B cell (primary cell): Measurements from ENCODE around the gene LAT. TPM values are rescaled to one million over a fixed set of nuclear protein-coding genes. Genes with fewer than 3 reads are reported as not detected.
A peak's percentile ranks its signal among the peaks of the same experiment; 100 is the strongest.
"Not testable (repeated sequence)": the region's sequence is repeated elsewhere in the genome, so short reads cannot be mapped to it uniquely, and the experiment has no call there.

ENCODE experiments used
- ATAC-seq: fragments of 200-7000 bp; cut with Tn5 transposase; one replicate; pipeline ENCODE4 v1.10.0; 2021; ENCODE audit warnings: low read depth, mild to moderate bottlenecking, moderate number of reproducible peaks, moderate library complexity
- CTCF ChIA-PET: fragments of 350-600 bp; sonication (Branson Sonifier 250); formaldehyde crosslinking; loops from one replicate; lab custom pipeline; 2021; ENCODE audit warnings: antibody characterized with exemption, inconsistent platforms; lab: Charles Lee
- POLR2A ChIA-PET: fragments of 350-600 bp; sonication (Branson Sonifier 250); formaldehyde crosslinking; loops from one replicate; lab custom pipeline; 2021; ENCODE audit warnings: antibody characterized with exemption; lab: Charles Lee
- DNase-seq: peaks from one replicate; pipeline ENCODE4 v3.0.0; 2013
- H2AFZ ChIP-seq: 2 replicates; pipeline ENCODE4 v1.6.1; 2012; ENCODE audit warnings: mild to moderate bottlenecking, low read depth, low read length; ENCODE audit not compliant: insufficient read depth, poor library complexity, severe bottlenecking
- H3K27ac ChIP-seq, 2 donors: 1 replicate in 1 of 2; 2 replicates in 1 of 2; pipeline ENCODE4 v1.5.1; 2012 to 2013; ENCODE audit warnings: low read length in 2 of 2, mild to moderate bottlenecking in 2 of 2, moderate library complexity in 1 of 2
- H3K27me3 ChIP-seq, 4 experiments: fragments of 200-600 bp in 1 of 4; sonication (generic) in 1 of 4; replicated peaks in 1 of 4; 1 replicate in 2 of 4; 2 replicates in 2 of 4; pipeline versions ENCODE4 v1.6.1 to v1.7.0; 2013 to 2016; ENCODE audit warnings: low read length in 3 of 4, mild to moderate bottlenecking in 2 of 4, mixed read lengths in 1 of 4, moderate library complexity in 1 of 4; ENCODE audit not compliant: insufficient read depth in 4 of 4, control insufficient read depth in 3 of 4; ENCODE audit errors: control extremely low read depth in 1 of 4
- H3K36me3 ChIP-seq, 2 experiments: replicated peaks in 1 of 2; 1 replicate in 1 of 2; 2 replicates in 1 of 2; pipeline versions ENCODE4 v1.6.1 to v1.7.1; 2013; ENCODE audit warnings: low read length in 1 of 2; ENCODE audit not compliant: insufficient read depth in 2 of 2, control insufficient read depth in 1 of 2; ENCODE audit errors: control extremely low read depth in 1 of 2, extremely low read depth in 1 of 2
- H3K4me1 ChIP-seq, 2 donors: fragments of 200-600 bp in 1 of 2; sonication (generic) in 1 of 2; 1 replicate in 1 of 2; 2 replicates in 1 of 2; pipeline versions ENCODE4 v1.5.1 to v1.6.1; 2013 to 2017; ENCODE audit warnings: low read length in 2 of 2; ENCODE audit not compliant: control insufficient read depth in 2 of 2, insufficient read depth in 2 of 2
- H3K4me2 ChIP-seq: replicated peaks from 2 replicates; pipeline ENCODE3; 2012; ENCODE audit warnings: mild to moderate bottlenecking, low read depth, low read length; ENCODE audit not compliant: poor library complexity, severe bottlenecking
- H3K4me3 ChIP-seq, 5 experiments: fragments of 200-600 bp in 1 of 5; sonication (generic) in 1 of 5; 1 replicate in 3 of 5; 2 replicates in 2 of 5; pipeline versions ENCODE4 v1.5.1 to v1.7.0; 2011 to 2016; ENCODE audit warnings: low read length in 4 of 5, mild to moderate bottlenecking in 4 of 5, low read depth in 2 of 5, control low read depth in 1 of 5, moderate library complexity in 1 of 5; ENCODE audit not compliant: insufficient read depth in 1 of 5; ENCODE audit errors: control extremely low read depth in 1 of 5, extremely low read depth in 1 of 5
- H3K79me2 ChIP-seq: fragments of 200-600 bp; sonication (generic); one replicate; pipeline ENCODE4 v1.6.0; 2016; ENCODE audit warnings: low read length; ENCODE audit not compliant: control insufficient read depth, insufficient read depth
- H3K9ac ChIP-seq: fragments of 200-600 bp; sonication (generic); 2 replicates; pipeline ENCODE4 v1.6.1; 2017; ENCODE audit warnings: mild to moderate bottlenecking, low read length, moderate library complexity
- H3K9me3 ChIP-seq, 3 donors: one replicate each; pipeline versions ENCODE4 v1.6.1 to v1.7.1; 2013; ENCODE audit warnings: low read length in 2 of 3; ENCODE audit not compliant: control insufficient read depth in 2 of 3, insufficient read depth in 1 of 3; ENCODE audit errors: control extremely low read depth in 1 of 3
- H4K20me1 ChIP-seq: 2 replicates; pipeline ENCODE4 v1.6.0; 2012; ENCODE audit warnings: mild to moderate bottlenecking, low read length; ENCODE audit not compliant: insufficient read depth, control insufficient read depth, poor library complexity, severe bottlenecking
- H3K27ac Mint-ChIP-seq: one replicate; pipeline ENCODE4 v1.8.0; 2021; ENCODE audit warnings: mixed read lengths
- H3K27me3 Mint-ChIP-seq: one replicate; pipeline ENCODE4 v1.8.0; 2021; ENCODE audit warnings: mixed read lengths
- H3K4me1 Mint-ChIP-seq: one replicate; pipeline ENCODE4 v1.8.0; 2021; ENCODE audit warnings: mixed read lengths
- H3K4me3 Mint-ChIP-seq: one replicate; pipeline ENCODE4 v1.8.0; 2021; ENCODE audit warnings: mixed read lengths
- H3K9me3 Mint-ChIP-seq: one replicate; pipeline ENCODE4 v1.8.0; 2022; ENCODE audit warnings: mixed read lengths; ENCODE audit not compliant: insufficient read depth
- CTCF ChIP-seq: fragments of 200-600 bp; IDR thresholded peaks from one replicate; pipeline ENCODE4 v1.8.0; 2022; ENCODE audit warnings: antibody characterized with exemption, mild to moderate bottlenecking
- EZH2 ChIP-seq: IDR thresholded peaks from 2 replicates; pipeline ENCODE4 v1.6.1; 2012; ENCODE audit warnings: borderline replicate concordance, low read depth, mild to moderate bottlenecking, moderate library complexity, low read length; ENCODE audit not compliant: insufficient read depth, poor library complexity, severe bottlenecking
- WGBS: methylation state at CpG from one replicate; pipeline ENCODE4 v1.1.5; 2013; ENCODE audit warnings: missing lambda C conversion rate; ENCODE audit not compliant: insufficient coverage; 5-methylcytosine and 5-hydroxymethylcytosine counted together
- intact Hi-C: fragments of 100-400 bp; cut with micrococcal nuclease; formaldehyde crosslinking; loops from one replicate; pipeline ENCODE4 v1.10.0; 2022
- polyA plus RNA-seq: library from polyadenylated mRNA; depleted of rRNA; stranded (reverse); fragments of >200 nt; gene quantifications from 2 replicates; pipeline ENCODE4 v1.2.3, GENCODE V29; 2012
- total RNA-seq, 2 donors: library from RNA; stranded (reverse); fragments of 120-200 nt in 1 of 2; gene quantifications; 1 replicate in 1 of 2; 2 replicates in 1 of 2; pipeline versions ENCODE4 v1.2.3 to v1.2.4, GENCODE V29; 2013 to 2022

The LAT gene
- total and polyA plus RNA-seq, 2 donors (not counting 1 experiment from before 2014, with no cell fraction given) = 10.6 to 12.2 TPM

DNA sequence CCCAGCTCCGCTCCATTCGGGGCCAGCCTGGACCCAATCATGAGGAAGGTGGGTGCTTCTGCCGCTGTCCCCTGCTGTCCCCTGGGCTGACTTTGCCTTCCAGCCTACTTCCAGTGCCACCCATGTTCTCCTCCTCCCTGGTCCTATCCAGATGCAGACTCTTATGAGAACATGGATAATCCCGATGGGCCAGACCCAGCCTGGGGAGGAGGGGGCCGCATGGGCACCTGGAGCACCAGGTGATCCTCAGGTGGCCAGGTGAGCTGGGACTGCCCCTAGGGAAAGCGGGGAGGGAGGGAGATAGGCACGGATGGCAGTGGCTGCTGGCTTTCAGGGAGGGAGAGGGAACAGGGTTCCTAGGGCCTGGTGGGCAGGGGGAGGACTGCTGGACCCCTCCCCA, 46.1 kb upstream of the LAT start:
- peaks cover 31 to 36% of the 10 kb centered on the region in 2 donors for H3K4me1 ChIP-seq
- no peak overlapping the region for H3K4me3 ChIP-seq
- H3K9me3 Mint-ChIP-seq = no peaks in the 10 kb centered on the region
- ATAC-seq (no peak), DNase-seq (no peak)
- ChIA-PET CTCF (no interaction called here), POLR2A (interaction anchor here (3.8 kb wide), 1 partner anchor 13 kb away, joined by 26 read pairs; the partner anchor contains the start of gene RABEP2)
- H4K20me1 ChIP-seq = peaks cover 29% of the 10 kb centered on the region
- TF ChIP-seq CTCF (no peak), EZH2 (no peak)
- H3K9me3 ChIP-seq = peaks cover 0 to 8% (median 0%) of the 10 kb centered on the region in 3 donors
- peak overlapping the region; percentile 71 for H3K27ac Mint-ChIP-seq
- H3K27ac ChIP-seq = peak overlapping the region in 1 of 2 donors; percentile 75
- WGBS = 96% methylated on average over 7 of the region's 7 CpGs
- no peaks in the 10 kb centered on the region for H3K27me3 ChIP-seq
- peaks cover 40% of the 10 kb centered on the region for H3K4me1 Mint-ChIP-seq
- H2AFZ ChIP-seq = no peak overlapping the region
- H3K4me3 Mint-ChIP-seq = no peak overlapping the region
- no peak overlapping the region for H3K9ac ChIP-seq
- peaks cover 0 to 54% of the 10 kb centered on the region in 2 experiments for H3K36me3 ChIP-seq
- H3K27me3 Mint-ChIP-seq = no peaks in the 10 kb centered on the region
- H3K4me2 ChIP-seq = no peak overlapping the region
- intact Hi-C loops = no loop called here
- peaks cover 68% of the 10 kb centered on the region for H3K79me2 ChIP-seq

- peaks cover 22 to 25% of the 10 kb centered on the region in 2 donors for H3K4me1 ChIP-seq
- DNase-seq, H3K9ac ChIP-seq, H3K27ac ChIP-seq, H3K9me3 Mint-ChIP-seq, H2AFZ ChIP-seq, H3K9me3 ChIP-seq, H3K27me3 ChIP-seq, H3K4me3 Mint-ChIP-seq, ATAC-seq, intact Hi-C loops, H3K27me3 Mint-ChIP-seq, H3K4me2 ChIP-seq, H3K4me3 ChIP-seq: not testable (repeated sequence)
- CTCF ChIA-PET = interaction anchor here (0.9 kb wide), 1 partner anchor 76 kb away, joined by 4 read pairs; the partner anchor contains the start of gene SH2B1
- peak overlapping the region; percentile 70 for H3K27ac Mint-ChIP-seq
- H3K36me3 ChIP-seq = peaks cover 0 to 45% of the 10 kb centered on the region in 2 experiments
- 98% methylated on average over 6 of the region's 7 CpGs for WGBS
- POLR2A ChIA-PET = interaction anchor here (0.7 kb wide), 1 partner anchor 1478 kb away, joined by 3 read pairs; no protein-coding TSS in a partner anchor
- peaks cover 24% of the 10 kb centered on the region for H4K20me1 ChIP-seq
- peaks cover 35% of the 10 kb centered on the region for H3K4me1 Mint-ChIP-seq
- H3K79me2 ChIP-seq = peaks cover 64% of the 10 kb centered on the region
Observed at GRCh38 chr16:28939825-28940224, 45.0 kb upstream of the LAT start.
